GM13977 (cell line): ENCODE results near the gene DGKE.

Experiments used
- DNase-seq: peaks from one replicate; pipeline ENCODE4 v3.0.0; 2012; ENCODE audit warnings: low spot score
- in situ Hi-C: fragments of 300-500 bp; cut with MboI; formaldehyde crosslinking; loops from one replicate; pipeline ENCODE4 v1.12.0; 2022; ENCODE audit warnings: low sequenced_read_pairs, low pct_unique_long_range_greater_than_20kb, mixed read lengths, inconsistent platforms; ENCODE audit not compliant: unreplicated experiment
- TF ChIP-seq, protein P1 (sequence below): IDR thresholded peaks from 2 replicates; pipeline ENCODE4 v1.5.1; 2012; ENCODE audit warnings: mild to moderate bottlenecking, control low read depth; ENCODE audit not compliant: insufficient read depth; ENCODE audit errors: extremely low read depth, missing control alignments

The DGKE gene

DNA sequence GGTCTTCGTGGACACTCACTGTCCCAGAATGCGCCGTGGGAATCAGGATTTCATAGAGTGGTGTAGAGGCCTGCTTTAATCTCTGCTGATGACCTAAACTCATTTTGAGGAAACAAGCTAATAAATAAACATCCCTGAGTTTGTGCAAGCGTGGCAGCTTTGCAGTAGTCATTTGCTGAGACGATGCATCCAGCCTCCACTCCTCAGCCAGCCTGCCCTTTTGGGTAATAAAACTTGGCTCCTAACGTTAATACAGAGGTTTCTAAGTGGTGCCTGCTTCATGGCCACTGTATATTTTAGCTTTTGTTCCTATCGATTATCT lies 1.3 kb downstream of the DGKE start:
- TF ChIP-seq, protein P1, sequence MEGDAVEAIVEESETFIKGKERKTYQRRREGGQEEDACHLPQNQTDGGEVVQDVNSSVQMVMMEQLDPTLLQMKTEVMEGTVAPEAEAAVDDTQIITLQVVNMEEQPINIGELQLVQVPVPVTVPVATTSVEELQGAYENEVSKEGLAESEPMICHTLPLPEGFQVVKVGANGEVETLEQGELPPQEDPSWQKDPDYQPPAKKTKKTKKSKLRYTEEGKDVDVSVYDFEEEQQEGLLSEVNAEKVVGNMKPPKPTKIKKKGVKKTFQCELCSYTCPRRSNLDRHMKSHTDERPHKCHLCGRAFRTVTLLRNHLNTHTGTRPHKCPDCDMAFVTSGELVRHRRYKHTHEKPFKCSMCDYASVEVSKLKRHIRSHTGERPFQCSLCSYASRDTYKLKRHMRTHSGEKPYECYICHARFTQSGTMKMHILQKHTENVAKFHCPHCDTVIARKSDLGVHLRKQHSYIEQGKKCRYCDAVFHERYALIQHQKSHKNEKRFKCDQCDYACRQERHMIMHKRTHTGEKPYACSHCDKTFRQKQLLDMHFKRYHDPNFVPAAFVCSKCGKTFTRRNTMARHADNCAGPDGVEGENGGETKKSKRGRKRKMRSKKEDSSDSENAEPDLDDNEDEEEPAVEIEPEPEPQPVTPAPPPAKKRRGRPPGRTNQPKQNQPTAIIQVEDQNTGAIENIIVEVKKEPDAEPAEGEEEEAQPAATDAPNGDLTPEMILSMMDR: no peak
- no peak for DNase-seq
- in situ Hi-C loops: no loop called here

DNA sequence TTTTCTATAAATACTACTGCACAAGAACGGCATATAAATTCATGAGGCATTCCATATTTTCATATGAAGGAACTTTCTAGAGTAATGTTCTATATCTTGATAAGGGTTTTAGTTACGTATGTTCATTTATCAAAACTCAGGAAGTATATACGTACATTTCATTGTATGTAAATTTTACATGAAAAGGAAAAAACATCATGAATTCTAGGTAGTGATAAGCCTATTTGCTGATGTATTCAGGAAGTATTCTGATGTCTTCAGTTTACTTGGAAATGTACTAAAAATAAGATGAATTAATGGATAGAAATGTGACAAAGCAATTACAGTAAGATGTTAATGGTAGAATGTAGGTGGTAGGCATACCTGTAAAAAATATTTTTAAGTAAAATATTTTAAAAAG lies 4.7 kb downstream of the DGKE start:
- TF ChIP-seq, protein P1: no peak
- no peak for DNase-seq
- in situ Hi-C loops: no loop called here

DNA sequence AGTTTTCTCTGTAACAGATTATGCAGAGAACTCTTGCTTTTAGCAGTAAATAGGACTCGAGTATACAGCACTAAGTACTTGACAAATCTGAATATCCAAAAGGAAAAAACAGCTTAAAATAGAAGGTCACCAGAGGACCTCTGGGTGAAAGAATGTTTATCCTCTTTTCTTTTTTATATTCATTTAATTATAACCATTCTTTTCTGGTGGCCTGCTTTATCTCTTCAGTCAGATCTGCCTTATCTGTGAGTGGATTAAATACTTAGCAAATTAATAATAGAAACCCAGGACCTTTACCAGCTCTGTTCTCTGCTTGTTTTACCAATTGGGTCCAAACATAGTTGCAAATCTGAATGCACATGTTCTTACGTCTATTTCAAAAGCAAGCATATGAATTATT lies 8.6 kb downstream of the DGKE start:
- TF ChIP-seq, protein P1: no peak
- no peak for DNase-seq
- in situ Hi-C loops: no loop called here

DNA sequence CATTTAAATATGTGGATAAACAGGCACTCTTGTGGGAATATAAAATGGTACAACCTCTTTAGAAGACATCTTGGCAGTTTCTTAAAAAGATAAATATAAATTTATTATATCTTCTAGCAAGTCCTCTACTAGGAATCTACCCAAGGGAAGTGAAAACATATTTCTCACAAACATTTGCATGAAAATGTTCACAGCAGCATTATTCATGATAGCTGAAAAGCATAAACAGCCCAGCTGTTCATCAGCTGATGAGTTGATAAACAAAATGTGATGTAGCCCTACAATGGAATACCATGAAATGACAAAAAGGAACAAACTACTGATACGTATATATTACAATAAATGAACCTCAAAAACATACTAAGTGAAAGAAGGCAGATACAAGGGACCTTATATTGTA lies 12.0 kb downstream of the DGKE start:
- in situ Hi-C loops: no loop called here
- TF ChIP-seq, protein P1: no peak
- no peak for DNase-seq

DNA sequence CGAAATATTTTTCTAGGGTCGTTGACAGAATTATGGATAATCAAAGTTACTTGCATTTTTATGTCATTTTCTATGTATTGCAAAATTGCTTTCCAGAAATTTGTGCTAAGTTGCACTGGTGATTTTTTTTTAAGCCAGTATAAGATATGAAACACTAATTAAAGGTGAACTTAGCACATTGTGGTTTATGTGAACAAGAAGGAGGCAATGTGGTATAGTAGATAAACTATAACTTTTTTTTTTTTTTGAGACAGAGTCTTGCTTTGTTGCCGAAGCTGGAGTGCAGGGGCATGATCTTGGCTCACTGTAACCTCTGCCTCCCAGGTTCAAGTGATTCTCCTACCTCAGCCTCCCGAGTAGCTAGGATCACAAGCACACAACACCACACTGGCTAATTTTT lies 13.2 kb downstream of the DGKE start:
- TF ChIP-seq, protein P1: no peak
- no peak for DNase-seq
- in situ Hi-C loops: no loop called here

DNA sequence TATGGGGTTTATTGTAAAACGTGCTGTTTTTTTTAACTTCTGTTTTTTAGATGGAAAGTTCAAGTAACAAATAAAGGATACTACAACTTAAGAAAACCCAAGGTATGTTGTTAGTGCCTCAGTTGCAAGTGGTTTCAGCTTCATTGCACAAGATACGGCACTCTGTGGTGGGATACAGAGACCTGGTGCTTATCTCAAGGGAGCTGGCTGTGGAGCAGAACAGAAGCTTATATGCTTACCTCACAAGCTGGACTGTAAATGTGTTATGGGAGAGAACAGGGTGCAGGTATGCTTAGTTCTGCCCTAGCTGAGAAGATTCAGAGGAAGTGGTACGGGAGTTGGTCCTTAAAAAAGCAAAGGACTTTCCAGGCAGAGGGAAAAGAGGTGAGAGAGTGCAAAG lies 15.2 kb downstream of the DGKE start:
- no peak for DNase-seq
- in situ Hi-C loops: no loop called here
- TF ChIP-seq, protein P1: no peak

DNA sequence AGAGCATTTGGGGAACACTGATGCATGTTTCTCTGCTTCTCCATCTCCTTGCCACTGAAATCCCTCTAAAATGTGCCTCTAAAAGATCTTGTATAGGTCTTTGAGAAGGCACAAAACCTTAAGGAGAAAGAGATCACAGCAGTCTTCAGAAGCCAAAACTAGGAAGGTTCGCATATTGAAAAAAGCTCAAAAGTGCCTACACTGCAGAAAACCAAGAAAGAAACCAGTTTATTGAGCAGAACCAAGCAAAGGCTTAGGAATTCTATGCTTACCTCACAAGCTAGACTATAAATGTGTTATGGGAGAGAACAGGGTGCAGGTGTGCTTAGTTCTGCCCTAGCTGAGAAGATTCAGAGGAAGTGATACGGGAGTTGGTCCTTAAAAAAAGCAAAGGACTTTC lies 16.6 kb downstream of the DGKE start:
- TF ChIP-seq, protein P1: no peak
- no peak for DNase-seq
- in situ Hi-C loops: no loop called here
